ENCODE data around the gene PRPF6.

DNA sequence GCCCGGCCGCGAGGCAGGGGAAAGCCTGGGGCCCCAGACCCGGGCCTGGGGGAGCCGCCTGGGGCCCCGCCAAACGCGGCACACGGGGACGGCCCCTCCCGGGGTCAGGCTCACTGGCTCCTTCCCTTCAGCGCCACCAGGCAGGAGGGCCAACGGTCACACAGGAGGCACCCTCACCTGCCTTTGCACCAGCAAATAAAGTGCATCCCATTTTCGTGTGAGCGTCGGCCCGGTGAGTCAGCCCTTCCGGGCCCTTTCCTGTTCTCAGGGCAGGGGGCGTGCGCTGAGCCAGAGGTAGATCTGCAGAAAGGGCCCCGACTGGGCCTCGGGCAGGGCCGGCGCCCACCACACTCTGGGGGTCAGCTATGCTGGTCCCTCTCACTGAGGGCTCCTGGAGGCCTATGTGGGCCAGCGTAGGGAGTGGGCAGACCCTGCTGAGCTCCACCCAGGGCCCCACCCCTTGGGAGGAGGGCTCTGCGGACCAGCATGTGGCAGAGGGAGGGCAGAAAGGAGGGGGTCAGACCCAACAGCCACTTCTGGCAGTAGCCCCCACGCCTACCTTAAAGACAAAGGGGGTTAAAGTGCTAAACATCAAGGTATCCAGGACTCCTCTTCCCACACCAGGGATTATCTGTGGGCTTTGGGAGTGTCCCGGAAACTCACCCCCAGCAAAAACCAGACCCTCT lies 23.8 kb upstream of the PRPF6 start:
- TF ChIP-seq, protein P1, sequence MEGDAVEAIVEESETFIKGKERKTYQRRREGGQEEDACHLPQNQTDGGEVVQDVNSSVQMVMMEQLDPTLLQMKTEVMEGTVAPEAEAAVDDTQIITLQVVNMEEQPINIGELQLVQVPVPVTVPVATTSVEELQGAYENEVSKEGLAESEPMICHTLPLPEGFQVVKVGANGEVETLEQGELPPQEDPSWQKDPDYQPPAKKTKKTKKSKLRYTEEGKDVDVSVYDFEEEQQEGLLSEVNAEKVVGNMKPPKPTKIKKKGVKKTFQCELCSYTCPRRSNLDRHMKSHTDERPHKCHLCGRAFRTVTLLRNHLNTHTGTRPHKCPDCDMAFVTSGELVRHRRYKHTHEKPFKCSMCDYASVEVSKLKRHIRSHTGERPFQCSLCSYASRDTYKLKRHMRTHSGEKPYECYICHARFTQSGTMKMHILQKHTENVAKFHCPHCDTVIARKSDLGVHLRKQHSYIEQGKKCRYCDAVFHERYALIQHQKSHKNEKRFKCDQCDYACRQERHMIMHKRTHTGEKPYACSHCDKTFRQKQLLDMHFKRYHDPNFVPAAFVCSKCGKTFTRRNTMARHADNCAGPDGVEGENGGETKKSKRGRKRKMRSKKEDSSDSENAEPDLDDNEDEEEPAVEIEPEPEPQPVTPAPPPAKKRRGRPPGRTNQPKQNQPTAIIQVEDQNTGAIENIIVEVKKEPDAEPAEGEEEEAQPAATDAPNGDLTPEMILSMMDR (conservative IDR thresholded peaks at IDR 0.05; ENCODE audit: low read length) = peak; percentile 32
- TF ChIP-seq EZH2phosphoT487 (IDR thresholded peaks at IDR 0.05; ENCODE audit: borderline replicate concordance, low read depth, low read length) = no peak
